Testis (tissue), 2 donors: ENCODE results near the gene SENP1.

Experiments
- CTCF ChIP-seq, 3 experiments: fragments of 450-650 bp in 2 of 3; fragments of 200-600 bp in 1 of 3; sonication (generic) in 1 of 3; IDR thresholded peaks; one replicate each; pipeline ENCODE4 v1.5.1; 2016 to 2019; ENCODE audit warnings: antibody characterized with exemption in 3 of 3, mild to moderate bottlenecking in 2 of 3, moderate library complexity in 1 of 3
- POLR2A ChIP-seq: fragments of 450-650 bp; IDR thresholded peaks from one replicate; pipeline ENCODE4 v1.6.1; 2017; ENCODE audit warnings: antibody characterized with exemption, mild to moderate bottlenecking, moderate library complexity

- TF ChIP-seq CTCF (IDR thresholded peaks at IDR 0.05) (no peak), POLR2A (no peak)
Measured at GRCh38 chr12:48142818-48143674, 37.2 kb upstream of the SENP1 start.
